ENCODE results near the gene SP140L.

- TF ChIP-seq EZH2 (IDR thresholded peaks at IDR 0.05; ENCODE audit: insufficient read depth, poor library complexity, severe bottlenecking) (no peak), EZH2phosphoT487 (IDR thresholded peaks at IDR 0.05; ENCODE audit: insufficient read depth, low read depth) (no peak)
Measured at GRCh38 chr2:230412846-230413245, 85.9 kb downstream of the SP140L start.
